Erythroblast (primary cell): Measurements from ENCODE around the gene PARP11.

ENCODE experiments used
- DNase-seq, 2 experiments: peaks; one replicate each; lab custom pipeline; 2025; lab: John Stamatoyannopoulos, UW
- GATA1 ChIP-seq: IDR thresholded peaks from 2 replicates; pipeline ENCODE4 v1.6.1; 2011; ENCODE audit warnings: low read depth, mild to moderate bottlenecking, control low read depth, low read length, moderate library complexity
- POLR2A ChIP-seq: IDR thresholded peaks from 2 replicates; pipeline ENCODE4 v1.6.1; 2011; ENCODE audit warnings: mild to moderate bottlenecking, low read length

PARP11 gene

DNA sequence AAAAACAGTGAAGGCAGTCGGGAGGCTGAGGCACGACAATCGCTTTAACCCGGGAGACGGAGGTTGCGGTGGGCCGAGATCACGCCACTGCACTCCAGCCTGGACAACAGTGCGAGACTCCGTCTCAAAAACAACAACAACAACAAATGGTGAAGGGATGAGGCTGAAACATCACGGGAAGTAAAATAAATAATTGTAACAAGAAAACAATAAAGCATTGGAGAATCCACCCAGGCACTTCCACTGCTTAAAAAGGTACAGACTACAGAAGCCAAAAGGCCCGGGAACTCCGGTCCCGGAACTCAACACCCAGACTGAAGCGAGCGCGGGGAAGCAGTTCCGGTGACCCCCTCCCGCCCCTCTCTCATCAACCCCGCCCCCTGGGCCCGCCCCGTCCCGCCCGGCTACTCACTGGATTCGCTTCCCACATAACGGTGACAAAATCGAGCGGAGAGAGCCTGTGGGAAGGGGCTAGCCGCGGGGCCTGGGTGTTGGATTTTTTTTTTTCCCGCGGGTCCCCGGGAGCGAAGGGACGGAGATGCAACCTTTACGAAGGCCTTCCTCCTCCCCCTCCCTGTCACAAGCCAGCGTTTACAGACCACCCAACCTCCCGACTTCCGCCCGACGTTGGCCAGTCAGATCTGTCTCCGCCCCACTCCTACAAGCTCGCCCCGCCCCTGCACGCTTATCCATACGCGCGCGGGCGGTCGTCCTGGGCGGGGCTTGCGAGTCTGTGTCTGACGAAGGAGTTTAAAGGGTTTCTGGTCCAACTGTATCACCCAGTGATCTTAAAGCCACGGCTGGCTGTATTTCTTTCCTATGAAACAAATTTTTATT is at the start of gene PARP11:
PARP11 (minus strand) TSS at position 600 of the 837 bp plus-strand sequence; CDS start at position 430, 170 bp downstream.
- DNase-seq = peak; percentile 97 to 98
- no peak for TF ChIP-seq GATA1
- peak; percentile 67 for TF ChIP-seq POLR2A

DNA sequence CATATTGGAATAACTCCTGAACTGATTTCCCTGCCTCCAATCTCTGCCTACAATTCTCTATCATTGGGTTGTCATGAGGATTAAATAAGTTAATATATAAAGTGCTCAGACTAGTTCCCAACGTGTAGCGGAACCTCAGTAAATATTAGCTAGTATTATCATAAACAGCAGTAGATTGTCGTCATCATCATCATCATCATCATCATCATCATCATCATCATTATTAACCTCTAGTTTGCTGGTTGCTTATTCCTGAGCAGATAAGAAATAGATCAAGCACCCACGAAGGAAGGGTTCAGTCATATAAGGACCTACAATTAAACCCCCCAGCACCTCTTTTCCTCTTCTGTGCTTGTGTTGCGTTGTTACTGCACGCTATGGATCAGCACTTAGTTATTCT is 48.8 kb upstream of the PARP11 start:
- no peak for DNase-seq
- TF ChIP-seq POLR2A (no peak), GATA1 (no peak)

GRCh38 chr12:3921526-3921925 is 48.3 kb upstream of the PARP11 start:
- TF ChIP-seq GATA1 (no peak), POLR2A (no peak)
- no peak for DNase-seq

DNA sequence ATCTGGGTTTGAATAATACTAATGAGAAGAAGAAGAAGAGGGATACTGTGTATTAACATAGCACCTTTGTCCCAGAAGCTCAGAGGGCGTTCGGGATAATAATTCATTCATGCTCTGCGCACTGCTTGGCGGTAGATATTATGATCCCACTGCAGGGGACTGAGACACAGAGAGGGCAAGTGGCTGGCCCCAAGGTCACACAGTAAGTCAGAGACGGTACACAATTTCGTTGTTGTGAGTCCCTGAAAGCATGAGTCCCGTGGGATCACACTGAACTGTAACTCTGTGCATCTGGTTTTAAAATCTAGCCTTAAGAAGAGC is 47.9 kb upstream of the PARP11 start:
- no peak for DNase-seq

DNA sequence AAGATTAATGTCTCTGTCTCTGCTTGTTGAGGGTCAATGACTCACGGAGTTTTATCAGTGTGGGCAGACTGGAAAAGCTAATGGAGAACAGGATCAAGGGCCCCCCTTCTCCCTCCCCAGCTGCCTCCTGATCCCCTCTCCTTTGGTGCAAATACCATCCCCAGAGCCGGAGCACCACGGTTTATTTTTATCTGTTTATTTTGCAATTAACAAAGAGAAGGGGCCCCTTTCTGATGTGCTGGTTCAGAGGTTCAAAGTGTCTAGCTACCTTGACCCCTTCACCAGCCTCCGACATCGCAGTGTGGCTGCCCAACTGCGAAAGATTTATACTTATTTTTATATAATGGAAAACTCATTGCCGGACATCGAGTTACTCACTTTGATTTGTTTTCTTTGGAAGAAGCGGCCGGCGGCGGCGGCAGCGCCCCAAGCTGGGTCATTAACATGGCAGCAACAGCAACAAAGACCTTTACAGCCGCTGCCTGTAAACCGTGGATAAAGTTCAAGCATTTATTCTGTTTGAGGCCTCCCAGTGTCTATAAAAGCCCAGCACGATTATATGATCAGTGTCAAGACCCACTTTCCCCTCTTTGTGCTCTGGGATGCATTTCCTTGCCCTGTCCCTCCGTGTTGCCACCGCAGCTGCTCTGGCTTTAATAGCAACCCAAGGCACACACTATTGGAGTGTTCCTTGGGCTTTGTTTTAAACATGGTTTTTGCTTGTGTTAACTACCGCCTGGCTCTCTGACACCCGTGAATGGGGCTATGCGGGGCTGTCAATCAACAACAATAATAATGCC is 47.4 kb upstream of the PARP11 start:
- DNase-seq = no peak
- TF ChIP-seq GATA1 (no peak), POLR2A (no peak)

More for the DNA sequence above, 47.9 kb upstream of the PARP11 start:
- no peak for TF ChIP-seq GATA1
- no peak for TF ChIP-seq POLR2A

DNA sequence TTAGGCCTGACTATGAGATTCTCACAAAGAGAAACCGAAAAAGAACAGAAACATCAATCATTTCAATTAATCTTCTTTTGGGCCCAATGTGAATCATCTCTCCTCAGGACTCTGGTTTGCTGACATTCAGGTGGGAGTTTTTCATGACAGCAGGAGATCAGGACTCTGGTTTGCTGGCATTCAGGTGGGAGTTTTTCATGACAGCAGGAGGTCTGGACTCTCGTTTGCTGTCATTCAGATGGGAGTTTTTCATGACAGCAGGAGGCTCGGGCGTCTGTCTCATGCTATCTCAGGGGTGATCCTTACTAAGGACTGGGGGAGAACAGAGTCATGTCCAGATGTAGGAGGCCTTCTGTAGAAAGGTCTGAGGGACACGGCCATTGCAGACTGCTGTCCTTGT is 40.1 kb upstream of the PARP11 start:
- DNase-seq = no peak
- no peak for TF ChIP-seq POLR2A
- no peak for TF ChIP-seq GATA1

DNA sequence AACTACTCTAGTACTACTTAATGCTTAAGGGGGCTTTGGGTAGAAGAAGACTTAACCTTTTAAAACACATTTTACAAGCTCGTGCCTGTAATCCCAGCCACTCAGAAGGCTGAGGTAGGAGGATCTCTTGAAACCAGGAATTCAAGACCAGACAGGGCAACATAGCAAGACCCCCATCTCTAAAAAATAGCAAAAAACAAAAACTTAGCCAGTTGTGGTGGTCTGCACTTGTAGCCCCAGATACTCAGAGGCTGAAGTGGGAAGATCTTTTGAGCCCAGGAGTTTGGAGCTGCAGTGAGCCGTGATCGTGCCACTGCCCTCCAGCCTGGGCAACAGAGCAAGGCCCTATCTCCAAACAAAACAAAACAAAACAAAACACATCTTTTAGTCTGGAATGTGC is 39.7 kb upstream of the PARP11 start:
- no peak for TF ChIP-seq GATA1
- TF ChIP-seq POLR2A = no peak
- no peak for DNase-seq

DNA sequence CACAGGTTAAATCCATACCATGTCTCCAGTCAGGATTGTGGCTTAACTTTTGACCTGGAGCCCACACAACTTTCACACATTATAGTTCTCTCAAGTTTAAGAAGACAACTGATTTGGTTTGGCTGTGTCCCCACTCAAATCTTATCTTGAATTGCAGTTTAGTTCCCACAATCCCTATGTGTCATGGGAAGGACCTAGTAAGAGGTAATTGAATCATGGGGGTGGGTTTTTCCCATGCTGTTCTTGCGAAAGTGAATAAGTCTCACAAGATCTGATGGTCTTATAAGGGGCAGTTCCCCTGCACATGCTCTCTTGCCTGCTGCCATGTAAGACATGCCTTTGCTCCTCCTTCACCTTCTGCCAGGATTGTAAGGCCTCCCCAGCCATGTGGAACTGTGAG is 38.2 kb upstream of the PARP11 start:
- DNase-seq = no peak
- TF ChIP-seq POLR2A (no peak), GATA1 (no peak)

DNA sequence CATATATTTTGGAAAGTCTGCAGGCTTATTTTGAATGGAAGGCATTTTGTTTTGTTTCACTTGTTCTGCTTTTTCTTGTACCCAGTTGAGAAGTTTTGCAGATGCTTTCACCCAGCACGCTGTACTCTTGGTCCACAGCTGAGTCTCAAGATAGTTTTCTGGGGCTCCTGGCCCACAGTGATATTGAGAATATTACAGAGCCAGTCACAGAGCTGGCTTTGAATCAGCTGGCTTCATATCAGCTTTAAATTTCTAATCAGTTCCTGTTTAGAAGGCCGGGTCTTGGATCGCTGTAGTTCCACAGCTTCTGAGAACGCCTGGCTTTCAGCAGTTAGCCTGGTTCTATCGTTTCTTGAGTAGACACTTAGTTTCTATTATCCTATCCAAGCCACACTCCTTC is 32.5 kb upstream of the PARP11 start:
- no peak for DNase-seq
- no peak for TF ChIP-seq POLR2A
- no peak for TF ChIP-seq GATA1

GRCh38 chr12:3904999-3905398 is 31.8 kb upstream of the PARP11 start:
- DNase-seq = no peak
- TF ChIP-seq GATA1 = no peak
- TF ChIP-seq POLR2A = no peak

GRCh38 chr12:3902921-3903320 is 29.7 kb upstream of the PARP11 start:
- TF ChIP-seq POLR2A (no peak), GATA1 (no peak)
- no peak for DNase-seq

DNA sequence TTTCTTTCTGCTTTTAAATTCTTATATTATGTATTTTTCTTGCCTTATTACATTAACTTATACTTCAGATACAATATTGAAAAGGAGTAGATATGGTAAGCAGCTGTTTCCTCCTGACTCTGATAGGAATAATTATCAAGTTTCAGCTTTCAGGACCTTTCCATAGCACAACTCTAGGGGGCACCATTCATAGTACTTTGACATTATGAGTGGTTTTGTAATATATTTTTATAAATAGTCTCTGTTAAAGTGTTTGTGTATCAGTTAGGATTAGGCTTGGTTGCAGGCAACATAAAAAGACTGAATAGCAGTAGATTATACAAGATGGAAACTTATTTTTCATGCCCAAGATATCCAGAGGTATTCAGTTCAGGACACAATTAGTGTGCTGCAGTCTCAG is 27.9 kb upstream of the PARP11 start:
- no peak for DNase-seq
- TF ChIP-seq POLR2A (no peak), GATA1 (no peak)

- DNase-seq = no peak
- TF ChIP-seq GATA1 (no peak), POLR2A (no peak)
Observed at GRCh38 chr12:3898756-3899155, 25.6 kb upstream of the PARP11 start.

DNA sequence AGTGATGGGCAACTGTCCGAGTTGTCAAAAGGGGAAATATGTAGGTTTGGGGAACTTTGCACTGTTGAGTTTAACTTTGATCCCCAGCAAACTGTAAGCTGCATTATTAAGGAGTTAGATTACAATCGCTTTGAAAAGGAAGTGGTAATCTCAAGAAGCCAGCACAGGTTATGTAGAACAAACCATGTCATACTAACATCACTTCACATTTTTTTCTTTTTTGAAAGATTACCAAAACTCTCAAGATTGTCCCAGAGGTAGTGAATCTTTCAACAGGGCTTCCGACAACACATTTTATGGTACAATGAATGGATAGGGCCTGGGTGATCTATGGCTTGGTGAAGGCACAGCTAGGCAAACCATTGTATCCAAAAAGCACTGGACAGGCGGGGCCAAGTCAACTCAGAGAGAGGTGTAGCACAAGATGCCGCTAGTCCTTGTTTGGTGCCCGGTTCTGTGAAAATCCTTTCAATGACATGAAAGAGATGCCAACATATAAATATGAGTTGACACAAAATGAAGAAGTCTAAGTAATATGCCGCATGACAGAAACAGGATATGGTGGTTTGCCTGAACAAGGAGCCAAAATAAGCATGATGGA is 24.3 kb upstream of the PARP11 start:
- DNase-seq = no peak
- no peak for TF ChIP-seq GATA1
- no peak for TF ChIP-seq POLR2A
